Astrocyte (in vitro differentiated cells and primary cell): Measurements from ENCODE around the gene ARHGAP30. TPM values are rescaled to one million over a fixed set of nuclear protein-coding genes. Genes with fewer than 3 reads are reported as not detected.

Experiments used
- DNase-seq: peaks from one replicate; pipeline ENCODE4 v3.0.0-alpha.2; 2010; ENCODE audit warnings: low read depth
- FAIRE-seq: peaks from 2 replicates; lab custom pipeline; 2011; peaks lifted over from hg19 to GRCh38; lab: Jason Lieb, UNC
- H2AFZ ChIP-seq: 2 replicates; pipeline ENCODE4 v1.6.0; 2012; ENCODE audit warnings: low read depth, low read length, inconsistent platforms
- H3K27ac ChIP-seq: 2 replicates; pipeline ENCODE4 v1.5.1; 2011; ENCODE audit warnings: low read depth, low read length, inconsistent platforms
- H3K27me3 ChIP-seq: 2 replicates; pipeline ENCODE4 v1.6.0; 2011; ENCODE audit warnings: low read length, inconsistent platforms; ENCODE audit not compliant: insufficient read depth
- H3K36me3 ChIP-seq: 2 replicates; pipeline ENCODE4 v1.5.1; 2011; ENCODE audit warnings: low read length, inconsistent platforms; ENCODE audit not compliant: insufficient read depth
- H3K4me1 ChIP-seq: 2 replicates; pipeline ENCODE4 v1.5.1; 2011; ENCODE audit warnings: low read length, inconsistent platforms; ENCODE audit not compliant: insufficient read depth
- H3K4me2 ChIP-seq: 2 replicates; pipeline ENCODE4 v1.6.0; 2012; ENCODE audit warnings: low read length, inconsistent platforms
- H3K4me3 ChIP-seq: 2 replicates; pipeline ENCODE4 v1.5.1; 2011; ENCODE audit warnings: low read depth, mild to moderate bottlenecking, low read length, inconsistent platforms; ENCODE audit not compliant: insufficient read depth
- H3K79me2 ChIP-seq: 2 replicates; pipeline ENCODE4 v1.6.0; 2012; ENCODE audit warnings: mild to moderate bottlenecking, low read length, inconsistent platforms; ENCODE audit not compliant: insufficient read depth
- H3K9ac ChIP-seq: 2 replicates; pipeline ENCODE4 v1.6.0; 2012; ENCODE audit warnings: mild to moderate bottlenecking, low read length, inconsistent platforms
- H3K9me3 ChIP-seq: 2 replicates; pipeline ENCODE4 v1.5.1; 2012; ENCODE audit warnings: low read depth, mild to moderate bottlenecking, low read length, inconsistent platforms; ENCODE audit not compliant: insufficient read depth
- H4K20me1 ChIP-seq: 2 replicates; pipeline ENCODE4 v1.6.0; 2012; ENCODE audit warnings: low read length, inconsistent platforms; ENCODE audit not compliant: insufficient read depth
- H3K27ac Mint-ChIP-seq: one replicate; pipeline ENCODE4 v1.8.0; 2021; ENCODE audit warnings: mild to moderate bottlenecking, mixed read lengths; ENCODE audit not compliant: unreplicated experiment
- H3K27me3 Mint-ChIP-seq: one replicate; pipeline ENCODE4 v1.8.0; 2021; ENCODE audit warnings: low read depth, mixed read lengths; ENCODE audit not compliant: unreplicated experiment
- H3K36me3 Mint-ChIP-seq: one replicate; pipeline ENCODE4 v1.8.0; 2021; ENCODE audit warnings: low read depth, mixed read lengths; ENCODE audit not compliant: unreplicated experiment
- H3K4me1 Mint-ChIP-seq: one replicate; pipeline ENCODE4 v1.8.0; 2021; ENCODE audit warnings: low read depth, mixed read lengths; ENCODE audit not compliant: unreplicated experiment
- H3K4me3 Mint-ChIP-seq: one replicate; pipeline ENCODE4 v1.8.0; 2021; ENCODE audit warnings: mild to moderate bottlenecking, moderate library complexity, mixed read lengths; ENCODE audit not compliant: unreplicated experiment
- H3K9me3 Mint-ChIP-seq: one replicate; pipeline ENCODE4 v1.8.0; 2021; ENCODE audit warnings: mild to moderate bottlenecking, mixed read lengths; ENCODE audit not compliant: unreplicated experiment
- CTCF ChIP-seq: IDR thresholded peaks from 2 replicates; pipeline ENCODE4 v1.5.1; 2011; ENCODE audit warnings: low read depth, mild to moderate bottlenecking, inconsistent platforms, low read length, moderate library complexity; ENCODE audit not compliant: insufficient read depth
- EZH2 ChIP-seq: IDR thresholded peaks from 2 replicates; pipeline ENCODE4 v1.6.1; 2012; ENCODE audit warnings: mild to moderate bottlenecking, low read length, inconsistent platforms; ENCODE audit not compliant: insufficient read depth
- total RNA-seq: library from RNA; stranded (reverse); gene quantifications from 2 replicates; pipeline ENCODE4 v1.2.1, GENCODE V29; 2021

The ARHGAP30 gene
- total RNA-seq, 1 donor from 2014 or later: 0.25 TPM

GRCh38 chr1:161072751-161073449 lies 3.2 kb upstream of the ARHGAP30 start:
- Histone ChIP-seq H4K20me1 (no peaks in the 10 kb centered on the region), H3K4me2 (no peak overlapping the region), H3K9ac (no peak overlapping the region), H3K4me3 (no peak overlapping the region), H3K27ac (no peak overlapping the region), H2AFZ (no peak overlapping the region), H3K4me1 (no peaks in the 10 kb centered on the region), H3K79me2 (no peaks in the 10 kb centered on the region), H3K36me3 (no peaks in the 10 kb centered on the region), H3K9me3 (no peaks in the 10 kb centered on the region), H3K27me3 (no peaks in the 10 kb centered on the region)
- Mint-ChIP-seq H3K27ac (peak overlapping the region; percentile 34), H3K36me3 (peaks cover 11% of the 10 kb centered on the region), H3K4me3 (peak overlapping the region; percentile 50), H3K9me3 (peaks cover 3% of the 10 kb centered on the region), H3K4me1 (peaks cover 22% of the 10 kb centered on the region), H3K27me3 (peaks cover 3% of the 10 kb centered on the region)
- FAIRE-seq (no peak), DNase-seq (no peak)
- TF ChIP-seq CTCF (no peak), EZH2 (no peak)

GRCh38 chr1:161071886-161072371 lies 2.2 kb upstream of the ARHGAP30 start:
- Histone ChIP-seq H3K9me3 (no peaks in the 10 kb centered on the region), H3K36me3 (no peaks in the 10 kb centered on the region), H4K20me1 (no peaks in the 10 kb centered on the region), H3K27ac (no peak overlapping the region), H3K79me2 (no peaks in the 10 kb centered on the region), H3K9ac (no peak overlapping the region), H3K4me2 (no peak overlapping the region), H3K4me1 (no peaks in the 10 kb centered on the region), H3K4me3 (no peak overlapping the region), H2AFZ (peak overlapping the region; percentile 10), H3K27me3 (no peaks in the 10 kb centered on the region)
- H3K27me3 Mint-ChIP-seq: peaks cover 8% of the 10 kb centered on the region
- H3K4me1 Mint-ChIP-seq: peaks cover 22% of the 10 kb centered on the region
- H3K36me3 Mint-ChIP-seq: peaks cover 11% of the 10 kb centered on the region
- H3K4me3 Mint-ChIP-seq: no peak overlapping the region
- FAIRE-seq (no peak), DNase-seq (no peak)
- TF ChIP-seq CTCF (peak; percentile 17), EZH2 (no peak)
- peak overlapping the region; percentile 55 for H3K27ac Mint-ChIP-seq
- H3K9me3 Mint-ChIP-seq: peaks cover 3% of the 10 kb centered on the region

- H3K27ac ChIP-seq: no peak overlapping the region
- no peaks in the 10 kb centered on the region for H3K27me3 ChIP-seq
- TF ChIP-seq EZH2: no peak
- no peak for TF ChIP-seq CTCF
- H4K20me1 ChIP-seq: no peaks in the 10 kb centered on the region
- H3K4me1 ChIP-seq: no peaks in the 10 kb centered on the region
- Mint-ChIP-seq H3K9me3 (no peaks in the 10 kb centered on the region), H3K36me3 (peaks cover 11% of the 10 kb centered on the region), H3K27me3 (peaks cover 8% of the 10 kb centered on the region), H3K27ac (no peak overlapping the region), H3K4me3 (no peak overlapping the region), H3K4me1 (peaks cover 19% of the 10 kb centered on the region)
- no peaks in the 10 kb centered on the region for H3K9me3 ChIP-seq
- DNase-seq: no peak
- FAIRE-seq: no peak
- H2AFZ ChIP-seq: no peak overlapping the region
- no peak overlapping the region for H3K4me2 ChIP-seq
- no peak overlapping the region for H3K9ac ChIP-seq
- no peaks in the 10 kb centered on the region for H3K36me3 ChIP-seq
- no peaks in the 10 kb centered on the region for H3K79me2 ChIP-seq
- no peak overlapping the region for H3K4me3 ChIP-seq
Observed at GRCh38 chr1:161070761-161071160, 1.1 kb upstream of the ARHGAP30 start.
